Raji (cell line): ENCODE results near the gene KIF9.

Source experiments
- POLR2A ChIP-seq: IDR thresholded peaks from 2 replicates; pipeline ENCODE4 v1.6.1; 2011; ENCODE audit warnings: low read depth, low read length, control low read depth; ENCODE audit not compliant: insufficient read depth

The KIF9 gene

DNA sequence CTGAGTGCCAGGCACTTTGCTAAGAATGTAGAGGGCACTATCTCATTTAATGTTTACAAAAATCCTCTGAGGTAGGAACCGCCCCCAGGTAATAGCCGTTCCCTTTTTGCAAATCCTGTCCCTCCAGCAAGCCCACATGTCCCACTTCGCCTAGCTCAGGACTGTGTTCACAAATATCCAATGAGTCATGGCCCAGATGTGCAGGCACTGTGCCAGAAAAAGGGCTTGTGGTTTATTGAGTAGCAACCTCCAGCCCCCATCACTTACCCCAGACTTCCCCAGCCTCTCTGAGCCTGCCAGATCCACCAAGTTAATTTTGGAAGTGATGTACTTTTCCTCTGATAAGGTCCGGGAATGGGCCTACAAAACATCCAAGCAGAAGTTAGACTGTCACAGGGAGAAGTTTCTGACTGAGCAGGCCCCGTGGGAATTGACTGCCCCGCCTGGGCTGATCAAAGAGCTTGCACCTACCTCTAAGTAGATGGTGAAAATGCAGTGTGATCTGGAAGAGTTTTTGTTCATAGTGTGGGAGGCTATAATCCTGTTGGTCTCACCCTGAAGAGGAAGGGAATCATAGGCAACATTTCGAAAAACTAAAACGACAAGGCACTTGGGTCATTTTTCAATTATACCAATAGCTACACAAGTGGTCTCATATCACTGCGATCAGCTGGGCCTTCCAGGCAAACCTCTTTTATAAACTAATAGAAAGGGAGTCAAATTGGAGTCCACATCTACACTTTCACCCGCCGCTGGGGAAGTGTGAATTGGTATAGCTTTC is 15.7 kb downstream of the KIF9 start:
- TF ChIP-seq POLR2A = no peak

DNA sequence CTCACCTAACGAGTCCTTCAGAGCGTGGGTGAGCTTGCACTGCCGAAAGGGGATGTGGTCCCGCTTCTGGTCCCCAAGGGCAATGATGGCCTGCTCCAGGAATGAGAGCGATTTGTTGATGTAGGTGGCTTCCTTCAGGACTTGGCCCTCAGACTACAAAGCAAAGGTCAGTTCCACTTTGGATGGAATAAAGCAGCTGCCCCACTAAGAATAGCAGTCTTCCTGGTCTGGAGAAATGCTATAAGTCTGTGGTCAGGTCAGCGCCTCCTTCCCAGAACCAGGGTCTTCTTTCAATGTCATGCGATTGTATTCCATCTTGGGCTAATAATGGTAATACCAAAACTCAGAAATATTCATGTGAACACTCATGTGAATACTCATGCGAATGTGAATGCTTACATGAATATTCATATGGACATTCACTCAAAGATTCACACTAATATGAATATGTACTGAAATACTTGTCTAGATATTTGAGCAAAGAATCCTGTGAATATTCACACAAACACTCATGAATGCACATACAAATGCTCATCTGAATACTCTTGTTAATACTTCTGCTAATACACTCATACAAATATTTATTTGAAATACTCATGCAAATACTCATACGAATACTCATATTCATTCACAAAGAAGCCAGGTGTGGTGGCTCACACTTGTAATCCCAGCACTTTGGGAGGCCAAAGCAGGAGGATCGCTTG is 16.7 kb downstream of the KIF9 start:
- TF ChIP-seq POLR2A = no peak

DNA sequence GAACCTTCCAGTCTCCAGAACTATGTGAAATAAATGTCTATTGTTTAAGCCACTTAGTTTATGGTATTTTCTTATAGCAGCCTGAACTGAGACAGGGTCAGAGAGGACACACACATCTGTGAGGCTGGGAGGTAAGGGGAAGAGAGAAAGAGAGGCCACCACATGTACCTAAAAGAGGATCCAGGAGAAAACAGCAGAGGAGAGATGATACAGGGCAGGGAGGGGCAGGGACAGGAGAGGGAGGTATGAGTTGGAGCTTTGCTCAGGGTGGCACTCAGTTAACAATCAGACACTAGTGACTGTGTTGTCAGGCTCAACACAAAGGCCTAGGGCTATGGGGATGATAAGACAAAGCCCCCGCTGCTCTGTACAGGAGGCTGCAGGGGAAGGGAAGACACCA is 17.6 kb downstream of the KIF9 start:
- no peak for TF ChIP-seq POLR2A

DNA sequence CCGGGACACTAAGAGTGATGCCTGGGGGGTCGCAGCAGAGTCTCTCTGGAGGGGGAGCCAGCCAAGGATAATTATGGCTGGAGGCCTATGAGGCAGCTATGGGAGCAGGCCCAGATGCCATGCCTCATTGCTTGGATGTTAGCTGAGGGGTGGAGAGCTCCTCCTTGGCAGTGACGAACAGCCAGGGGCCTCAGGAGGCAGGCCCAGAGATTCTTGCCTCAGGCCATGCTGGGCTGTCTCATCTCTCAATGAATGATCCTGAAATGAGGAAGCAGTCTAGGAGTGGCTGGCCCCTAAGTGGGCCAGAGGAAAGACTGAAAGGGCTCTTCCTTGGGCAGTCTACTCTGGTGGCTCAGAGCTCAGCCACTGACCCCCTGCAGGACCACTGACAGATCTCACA is 21.3 kb downstream of the KIF9 start:
- no peak for TF ChIP-seq POLR2A

DNA sequence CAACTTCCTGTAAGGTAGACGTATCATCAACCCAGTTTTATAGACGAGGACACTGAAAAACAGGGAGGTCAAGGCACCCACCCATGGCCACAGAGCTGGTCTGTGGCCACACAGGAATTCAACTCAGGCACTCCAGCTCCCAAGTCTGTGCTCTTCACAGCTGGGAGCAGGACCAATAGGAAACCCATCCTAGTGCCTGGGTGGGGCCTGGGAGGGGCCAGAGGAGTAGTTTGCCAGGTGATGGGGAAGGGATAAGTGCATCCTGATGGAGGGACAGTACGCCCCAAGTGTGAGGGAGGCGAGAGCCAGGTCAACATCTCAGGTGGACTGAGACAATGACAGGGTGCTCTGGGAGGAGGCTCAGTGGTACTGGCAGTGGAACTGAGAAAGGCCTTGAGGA is 22.0 kb downstream of the KIF9 start:
- no peak for TF ChIP-seq POLR2A

DNA sequence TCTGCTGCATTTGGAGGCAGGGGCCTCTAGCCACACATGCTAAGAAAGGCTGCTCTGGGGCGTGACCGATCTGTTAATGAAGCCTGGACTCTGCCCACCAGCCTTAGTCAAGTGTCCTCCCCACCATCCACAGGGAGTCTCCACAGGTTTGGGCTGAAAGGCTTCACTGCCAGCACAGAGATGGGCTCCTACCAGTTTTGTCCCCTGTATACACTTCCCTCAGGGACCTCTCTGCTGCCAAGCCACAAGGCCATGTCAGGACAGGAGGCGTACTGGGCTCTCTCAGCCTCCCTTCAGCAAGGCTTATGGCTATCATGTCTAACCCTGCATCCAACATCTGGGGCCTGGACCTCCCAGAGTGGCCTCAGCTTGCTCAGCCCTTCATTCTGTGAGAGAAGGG is 23.5 kb downstream of the KIF9 start:
- no peak for TF ChIP-seq POLR2A

DNA sequence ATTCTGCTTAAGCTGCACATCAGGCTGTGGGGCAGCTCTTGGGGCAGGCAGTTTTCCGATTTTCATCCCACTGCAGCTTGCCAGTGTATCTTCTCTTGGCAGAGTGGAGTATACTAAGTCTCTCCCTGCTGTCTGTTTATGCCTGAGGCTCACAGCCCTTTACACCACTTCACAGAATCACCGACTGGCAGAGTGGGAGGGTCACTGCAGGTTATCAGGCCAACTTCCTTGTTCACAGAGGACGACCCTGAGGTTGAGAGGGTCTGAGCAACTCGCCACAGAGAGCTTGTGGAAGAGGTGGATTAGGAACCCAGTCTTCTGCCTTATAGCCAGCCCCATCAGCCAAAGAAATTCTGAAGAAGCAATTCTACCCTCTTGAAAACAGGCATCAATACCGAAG is 30.9 kb downstream of the KIF9 start:
- no peak for TF ChIP-seq POLR2A

DNA sequence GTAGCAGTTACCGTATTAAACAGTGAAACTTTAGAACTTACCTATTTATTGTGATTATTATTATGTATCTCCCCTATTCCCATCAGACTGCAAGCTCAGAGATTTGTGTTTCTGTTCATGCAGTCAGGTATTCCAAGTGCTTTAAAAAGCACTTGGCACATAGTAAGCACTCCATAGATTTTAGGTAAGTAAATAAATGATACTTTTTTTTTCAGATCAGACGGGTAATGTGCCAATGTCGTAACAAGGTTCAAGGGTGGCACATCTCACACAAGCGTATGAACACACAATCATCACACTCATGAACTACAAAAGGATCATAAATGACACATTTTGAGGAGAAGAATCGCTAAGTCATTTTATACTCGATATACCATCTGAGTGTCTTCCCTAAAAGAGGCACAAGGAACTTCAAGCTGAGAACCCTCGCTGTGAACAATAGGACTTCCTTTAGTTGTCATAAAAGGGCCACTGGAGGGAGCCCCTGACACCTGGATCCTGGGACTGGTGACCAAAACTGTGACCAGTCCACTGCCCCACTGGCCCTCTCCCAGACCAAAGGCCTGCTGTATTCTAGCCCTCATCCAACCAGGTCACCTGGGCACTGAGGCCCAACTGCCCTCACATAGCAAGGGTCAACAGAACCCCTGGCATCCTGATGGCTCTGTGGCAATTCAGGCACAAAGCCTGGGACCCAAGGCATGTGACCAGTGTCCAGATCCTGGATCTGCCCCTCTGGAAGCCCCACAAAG is 32.1 kb downstream of the KIF9 start:
- TF ChIP-seq POLR2A = no peak

DNA sequence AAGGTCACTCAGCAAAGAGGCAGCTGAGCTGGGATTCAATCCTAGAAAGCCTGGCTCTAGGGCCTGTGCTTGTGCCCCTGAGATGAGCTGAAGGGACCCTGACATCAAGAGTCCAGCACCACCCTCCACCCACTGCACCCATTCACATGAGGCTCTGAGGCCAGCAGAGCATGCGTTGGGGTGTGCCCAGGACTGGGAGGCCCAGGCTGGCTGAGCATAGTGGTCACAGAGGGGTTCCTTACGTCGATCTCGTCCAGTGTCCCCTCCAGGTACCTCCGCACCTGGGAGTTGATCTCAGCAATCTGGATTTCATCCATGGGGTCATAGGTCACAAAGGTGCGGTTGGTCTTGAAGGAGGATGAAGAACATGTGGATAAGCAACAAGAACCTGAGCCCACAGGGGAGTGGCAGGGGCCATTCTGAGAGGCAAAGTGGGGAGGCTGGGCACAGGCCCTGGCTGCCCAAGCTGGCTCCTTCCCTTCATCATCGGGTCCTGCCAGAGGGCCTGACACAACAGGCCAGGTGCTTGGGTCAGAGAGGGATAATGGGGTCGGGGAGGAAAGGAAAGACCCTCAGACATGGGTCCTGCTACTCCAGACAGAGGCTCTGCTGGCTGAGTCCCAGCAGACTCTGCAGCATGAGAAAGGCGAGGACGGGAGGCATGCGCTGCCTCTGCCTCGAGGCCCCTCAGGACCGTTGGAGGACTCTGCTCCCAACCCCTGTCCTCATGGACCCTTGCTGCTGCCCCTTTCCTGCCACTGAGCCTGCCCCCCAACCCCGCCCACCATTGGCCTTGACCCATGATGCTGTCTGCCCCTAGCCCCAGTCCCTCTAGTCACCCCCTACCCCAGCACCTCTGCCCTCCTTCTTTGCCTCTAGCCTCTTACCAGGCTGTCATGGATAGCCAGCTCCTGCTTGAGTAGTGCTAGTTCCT is 35.2 kb downstream of the KIF9 start:
- TF ChIP-seq POLR2A = no peak

DNA sequence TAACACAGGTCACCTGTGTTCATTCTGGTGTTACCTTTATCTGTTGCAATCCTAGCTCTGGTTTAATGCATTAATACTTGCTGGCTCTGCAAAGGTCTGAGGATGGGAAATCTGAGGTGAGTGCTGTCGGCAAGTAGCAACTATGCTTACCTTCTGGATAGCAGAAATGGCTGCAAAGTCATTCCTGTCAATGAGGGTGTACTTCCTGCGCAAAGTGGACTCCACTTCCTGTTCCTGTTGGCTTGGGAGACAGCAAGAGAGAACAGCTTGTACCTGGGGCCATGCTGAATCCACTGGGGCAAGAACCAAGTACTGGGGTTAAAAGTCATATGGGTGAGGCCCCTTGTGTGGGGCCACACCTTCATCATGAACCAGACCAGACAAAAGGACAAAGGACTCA is 37.3 kb downstream of the KIF9 start:
- TF ChIP-seq POLR2A = no peak

DNA sequence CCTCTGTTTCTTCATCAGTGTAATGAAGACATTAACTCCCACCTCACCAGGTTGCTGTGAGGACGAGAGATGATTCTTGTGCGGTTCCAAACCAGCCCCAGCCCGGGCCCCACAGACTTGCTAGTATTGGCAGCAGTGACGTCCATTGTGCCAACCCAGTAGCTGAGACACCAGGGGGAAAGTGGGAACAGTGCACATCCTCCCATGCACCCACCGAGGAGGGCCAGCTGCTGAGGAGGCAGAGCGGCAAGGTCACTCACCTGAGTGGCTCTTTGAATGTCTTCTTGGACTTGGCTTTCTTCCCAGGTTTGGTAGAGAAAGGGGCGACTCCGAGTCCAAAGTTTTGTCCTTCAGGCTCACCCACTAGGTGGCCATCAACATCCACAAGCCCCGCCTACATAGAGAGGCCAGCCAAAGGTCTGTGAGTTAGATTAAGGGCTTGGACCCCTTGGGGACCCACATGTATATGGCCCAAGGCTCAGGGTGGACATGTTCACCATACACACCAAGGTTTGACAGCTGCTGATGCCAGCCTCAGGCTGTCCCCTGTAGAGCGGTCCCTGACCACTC is 38.0 kb downstream of the KIF9 start:
- no peak for TF ChIP-seq POLR2A

DNA sequence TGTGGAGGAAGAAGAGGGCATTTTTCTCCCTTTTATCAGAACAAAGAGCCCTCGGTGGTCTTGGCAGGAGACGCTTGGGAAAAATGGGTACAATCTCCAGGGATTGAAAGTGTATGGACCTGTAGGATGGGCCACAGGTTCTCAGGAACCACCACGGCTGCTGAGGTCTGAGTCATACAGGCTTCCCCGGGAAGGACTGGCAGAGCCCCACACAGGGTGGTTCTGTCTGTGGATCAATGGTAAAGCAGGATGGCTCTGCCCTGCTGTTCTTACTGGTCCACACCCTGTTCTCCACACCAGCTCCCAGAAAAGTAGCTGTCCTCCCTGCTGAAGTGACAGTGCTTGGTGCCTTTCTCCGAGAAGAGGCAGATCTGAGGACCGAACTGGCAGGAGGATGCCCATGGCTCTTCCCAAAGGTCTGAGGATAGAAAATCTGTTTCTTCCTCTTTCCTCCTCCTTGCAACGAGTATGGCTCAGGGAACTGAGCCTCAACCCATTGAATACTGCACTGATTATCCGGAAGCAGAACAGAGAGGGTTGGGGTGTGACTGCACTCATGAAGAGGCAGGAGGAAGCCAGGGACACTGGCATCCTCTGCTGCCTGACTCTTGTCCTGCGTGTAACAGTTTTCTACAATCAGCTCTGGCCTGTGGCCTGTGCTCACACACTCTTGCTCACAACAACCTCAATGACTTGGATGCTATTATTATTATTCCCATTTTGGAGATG is 39.0 kb downstream of the KIF9 start:
- TF ChIP-seq POLR2A = no peak

DNA sequence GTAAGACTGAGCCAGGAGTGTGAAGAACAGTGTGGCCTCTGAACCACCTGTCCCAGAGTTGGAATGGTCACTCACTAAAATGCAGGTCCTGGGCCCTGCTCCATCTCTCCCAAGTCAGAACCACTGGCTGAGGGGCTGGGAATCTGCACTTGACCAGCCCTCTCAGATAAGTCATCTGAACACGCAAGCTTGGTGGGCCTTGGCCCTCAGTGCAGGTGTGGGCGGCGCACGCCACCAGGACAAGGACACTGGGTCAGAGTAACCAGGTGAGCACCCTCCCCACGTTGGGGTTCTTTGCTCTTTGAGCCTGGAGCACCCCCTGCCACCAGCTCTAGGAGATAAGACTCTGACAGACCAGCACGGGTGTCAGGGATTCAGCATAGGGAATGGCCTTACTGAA is 42.7 kb downstream of the KIF9 start:
- TF ChIP-seq POLR2A = no peak

DNA sequence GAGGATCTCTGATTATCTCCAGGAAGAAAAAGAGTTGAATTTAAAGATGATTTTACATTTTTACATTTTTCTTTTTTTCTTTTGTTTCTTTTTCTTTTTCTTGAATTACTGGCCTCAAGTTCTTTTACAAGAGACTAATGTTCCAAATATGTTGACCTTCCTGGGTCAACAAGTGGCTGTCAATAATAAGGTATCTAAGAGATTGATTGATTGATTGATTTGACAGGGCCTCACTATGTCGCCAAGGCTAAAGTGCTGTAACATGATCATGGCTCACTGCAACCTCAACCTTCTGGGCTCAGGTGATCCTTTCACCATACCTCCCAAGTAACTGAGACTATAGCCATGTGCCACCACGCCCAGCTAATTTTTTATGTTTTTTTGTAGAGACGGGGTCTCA is 44.6 kb downstream of the KIF9 start:
- TF ChIP-seq POLR2A = no peak
